IPS-NIHi11 (cell line): ENCODE results near the gene KLHDC4.
A peak's percentile ranks its signal among the peaks of the same experiment; 100 is the strongest.
"Not testable (repeated sequence)": the region's sequence is repeated elsewhere in the genome, so short reads cannot be mapped to it uniquely, and the experiment has no call there.

Experiments used
- DNase-seq: peaks from one replicate; pipeline ENCODE4 v3.0.0; 2012; ENCODE audit warnings: mixed read lengths, low spot score

Gene KLHDC4

DNA sequence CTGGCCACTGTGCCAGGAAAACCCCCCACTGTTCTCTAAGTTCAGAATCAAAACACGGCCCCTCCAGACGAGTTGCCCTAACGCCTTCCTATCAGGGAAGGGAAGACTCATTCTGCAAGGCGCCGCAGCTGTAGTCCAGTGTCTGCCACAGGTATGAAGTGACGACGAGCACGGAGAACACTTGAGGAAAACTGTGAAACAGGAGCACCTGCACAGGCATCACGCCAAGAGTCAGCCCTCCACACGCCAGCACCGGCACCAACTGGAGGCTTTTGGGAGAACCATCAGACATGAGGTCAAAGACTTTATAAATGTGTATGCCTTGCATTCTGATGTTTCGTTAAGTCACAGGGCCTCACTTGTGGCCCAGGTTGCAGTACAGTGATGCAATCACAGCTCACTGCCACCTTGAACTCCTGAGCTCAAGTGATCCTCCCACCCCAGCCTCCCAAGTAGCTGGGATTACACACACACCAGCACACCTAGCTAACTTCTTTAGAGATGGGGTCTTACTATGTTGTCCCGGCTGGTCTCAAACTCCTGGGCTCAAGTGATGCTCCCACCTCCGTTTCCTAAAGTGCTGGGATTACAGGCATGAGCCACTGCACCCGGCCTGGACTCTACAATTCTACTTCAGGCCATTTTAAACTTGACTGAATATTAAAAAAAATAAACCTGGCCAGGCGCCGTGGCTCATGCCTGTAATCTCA lies 22.9 kb downstream of the KLHDC4 start:
- DNase-seq = no peak

DNA sequence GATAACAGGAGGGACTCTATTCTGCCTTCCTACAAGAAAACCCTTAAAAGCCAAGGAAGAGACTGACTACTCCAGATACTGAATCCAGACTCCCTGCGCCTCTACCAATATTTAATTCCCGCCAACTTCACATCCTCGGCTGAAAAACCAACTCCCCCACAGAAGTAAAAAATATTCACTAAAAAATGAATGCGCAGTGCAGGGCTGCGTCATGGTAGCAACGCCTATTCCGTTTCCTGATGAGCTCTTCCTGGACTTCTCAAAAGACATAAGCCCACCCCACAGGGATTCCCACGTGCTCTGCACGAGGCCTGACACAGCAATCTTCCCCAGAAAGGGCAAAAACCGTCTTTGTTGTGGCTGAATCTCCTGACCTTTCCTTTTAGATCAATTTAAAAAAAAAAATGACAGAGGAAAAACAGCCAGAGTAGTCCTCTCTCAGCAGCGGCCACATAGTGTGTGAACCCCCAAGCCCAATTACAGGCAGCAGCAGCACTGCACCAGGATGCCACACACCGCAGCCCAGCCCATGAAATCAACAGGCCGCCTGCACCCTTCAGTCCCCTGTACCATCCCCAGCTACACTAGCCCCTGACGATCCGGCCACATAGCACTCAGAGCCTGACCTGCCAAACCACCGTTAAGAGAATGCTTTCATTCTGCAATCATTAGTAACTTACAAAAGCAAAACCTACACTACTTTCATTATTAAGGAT lies 23.9 kb downstream of the KLHDC4 start:
- no peak for DNase-seq

DNA sequence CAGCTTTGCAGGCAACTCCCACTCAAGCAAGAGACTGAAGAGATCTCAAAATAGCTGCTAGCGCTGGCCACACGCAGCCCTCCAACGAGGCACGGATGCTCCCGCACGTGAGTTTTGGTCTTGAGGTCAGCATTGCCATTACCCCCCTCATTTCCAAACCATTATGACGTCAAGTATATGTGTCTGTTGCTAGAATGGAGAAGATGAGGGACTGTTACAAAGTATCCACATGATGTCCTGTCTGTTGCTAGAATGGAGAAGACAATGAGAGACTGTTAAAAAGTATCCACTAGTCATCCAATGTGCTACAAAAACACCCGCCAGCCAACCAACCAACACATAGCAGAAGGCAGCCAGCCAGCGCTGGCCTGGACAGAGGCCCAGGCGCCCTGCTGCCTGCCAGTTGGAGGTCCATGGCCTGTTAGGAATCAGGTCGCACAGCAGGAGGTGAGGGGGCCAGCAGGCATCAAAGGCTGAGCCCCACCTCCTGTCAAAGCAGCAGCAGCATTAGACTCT lies 24.8 kb downstream of the KLHDC4 start:
- DNase-seq = no peak

DNA sequence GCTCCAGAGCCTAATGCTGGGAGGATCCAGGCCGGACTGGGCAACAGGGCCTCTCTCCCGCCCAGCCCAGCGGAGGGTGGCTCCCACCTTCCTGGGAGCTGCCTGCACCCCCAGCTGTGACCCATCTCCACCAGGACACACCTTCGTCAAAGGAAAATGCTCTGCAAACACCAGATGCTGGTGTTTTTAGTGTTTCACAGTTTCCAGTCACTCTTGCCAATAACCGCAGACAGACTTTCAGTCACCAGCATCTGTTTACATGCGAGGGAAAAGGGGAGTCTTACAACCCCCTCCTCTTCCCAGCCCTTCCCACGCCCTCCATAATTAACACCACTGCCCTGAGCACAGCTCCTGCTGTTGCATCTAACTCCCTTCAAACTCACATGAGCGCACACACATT lies 25.3 kb downstream of the KLHDC4 start:
- DNase-seq = no peak

DNA sequence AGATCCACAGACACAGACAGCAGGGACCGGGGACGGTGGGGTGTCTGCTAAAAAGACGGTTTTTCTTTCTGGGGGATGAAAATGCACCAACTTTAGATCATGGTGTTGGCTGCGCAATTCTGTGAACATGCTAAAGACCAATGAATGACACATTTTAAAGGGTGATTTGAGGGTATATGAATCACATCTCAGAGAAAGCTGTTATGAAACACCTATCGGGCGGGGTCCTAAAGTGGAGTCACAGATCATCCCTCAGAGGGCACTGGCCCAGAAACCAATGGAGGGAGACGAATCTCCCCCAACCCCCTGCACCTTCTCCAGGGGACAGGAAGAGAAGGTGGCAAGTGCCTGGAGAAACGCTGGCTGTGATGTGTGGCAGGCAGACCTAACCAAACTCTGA lies 26.0 kb downstream of the KLHDC4 start:
- no peak for DNase-seq

DNA sequence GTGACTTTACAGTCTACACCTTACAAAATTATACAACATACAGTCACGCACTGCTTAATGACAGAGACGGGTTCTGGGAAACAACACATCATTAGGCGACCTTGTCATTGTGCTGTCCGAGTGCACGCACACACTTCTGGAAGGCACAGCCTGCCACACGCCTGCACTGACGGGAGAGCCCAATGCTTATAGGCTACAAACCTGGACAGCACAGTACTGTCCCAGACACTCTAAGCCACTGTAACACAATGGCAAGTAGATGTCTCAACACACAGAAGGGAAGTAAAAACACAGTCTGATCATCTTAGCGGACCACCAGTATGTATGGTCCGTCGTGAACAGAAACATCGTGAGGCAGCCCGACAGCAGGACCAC lies 29.8 kb downstream of the KLHDC4 start:
- DNase-seq = no peak

DNA sequence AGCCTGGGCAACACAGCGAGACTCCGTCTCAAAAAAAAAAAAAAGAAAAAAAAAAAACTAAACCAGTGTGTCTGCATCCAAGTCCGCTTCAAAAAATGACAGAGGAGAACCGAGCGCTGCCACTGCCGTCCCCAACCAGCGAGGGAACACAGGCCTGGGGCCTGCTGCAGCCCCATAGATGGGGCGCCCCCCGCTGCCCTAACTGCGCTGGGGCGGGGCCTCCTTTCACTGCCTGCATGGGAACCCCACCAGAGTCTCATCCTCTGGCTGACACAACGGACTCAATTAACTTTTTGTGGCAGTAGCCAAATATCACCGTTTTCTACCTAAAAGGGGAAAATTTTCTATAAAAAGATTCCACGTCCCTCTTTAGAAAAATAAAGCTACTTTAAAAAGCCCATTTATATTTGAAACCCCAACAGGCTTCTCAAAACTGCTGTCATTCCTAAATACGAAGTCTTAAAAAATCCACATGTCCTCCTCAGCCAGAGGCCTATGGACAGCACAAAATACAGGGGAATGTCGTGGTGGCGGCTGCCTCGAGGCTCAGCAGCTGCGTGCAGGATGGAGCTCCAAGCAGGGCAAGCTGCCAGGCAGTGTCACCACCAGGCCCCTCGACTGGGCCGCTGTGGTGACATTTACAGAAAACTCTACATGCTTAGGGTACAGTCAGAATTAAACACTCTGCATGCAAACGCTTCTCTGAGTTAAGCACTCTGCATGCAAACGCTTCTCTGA lies 30.3 kb downstream of the KLHDC4 start:
- DNase-seq = no peak

DNA sequence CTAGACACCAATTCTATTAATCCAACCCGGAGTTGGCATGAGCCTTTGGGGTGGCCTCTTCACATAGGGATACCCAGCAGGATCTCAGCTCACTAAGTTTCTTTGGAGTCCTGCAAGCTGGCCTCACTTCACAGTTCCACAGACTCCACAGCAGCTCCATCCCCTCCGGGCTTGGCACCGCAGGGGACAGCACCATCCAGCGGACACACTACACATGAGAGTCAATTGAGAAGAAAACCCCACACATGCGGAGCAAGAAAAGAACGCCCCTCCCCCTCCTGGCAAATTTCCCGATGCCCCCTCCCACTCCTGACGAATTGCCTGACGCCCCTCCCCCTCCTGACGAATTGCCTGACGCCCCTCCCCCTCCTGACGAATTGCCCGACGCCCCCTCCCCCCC lies 31.1 kb downstream of the KLHDC4 start:
- peak; percentile 56 for DNase-seq

DNA sequence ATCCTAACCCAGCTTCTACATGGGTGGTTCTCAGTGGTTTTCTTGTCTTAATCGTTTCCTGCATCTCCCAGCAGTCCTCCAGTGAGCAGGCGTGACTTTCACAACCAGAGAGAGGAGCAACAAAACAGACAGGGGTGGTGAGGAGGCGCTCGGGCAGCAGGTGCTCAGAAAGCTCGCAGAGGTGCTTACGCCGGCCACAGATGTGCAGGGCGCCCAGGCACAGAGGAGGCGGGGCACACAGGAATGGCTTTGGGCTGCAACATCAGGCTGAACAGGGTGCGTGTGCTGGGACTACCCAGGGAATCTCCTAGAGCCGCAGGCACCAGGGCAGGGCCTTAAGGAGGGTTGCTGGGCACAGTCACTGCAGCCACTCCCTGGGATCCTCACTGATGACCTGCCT lies 32.6 kb downstream of the KLHDC4 start:
- DNase-seq = no peak

DNA sequence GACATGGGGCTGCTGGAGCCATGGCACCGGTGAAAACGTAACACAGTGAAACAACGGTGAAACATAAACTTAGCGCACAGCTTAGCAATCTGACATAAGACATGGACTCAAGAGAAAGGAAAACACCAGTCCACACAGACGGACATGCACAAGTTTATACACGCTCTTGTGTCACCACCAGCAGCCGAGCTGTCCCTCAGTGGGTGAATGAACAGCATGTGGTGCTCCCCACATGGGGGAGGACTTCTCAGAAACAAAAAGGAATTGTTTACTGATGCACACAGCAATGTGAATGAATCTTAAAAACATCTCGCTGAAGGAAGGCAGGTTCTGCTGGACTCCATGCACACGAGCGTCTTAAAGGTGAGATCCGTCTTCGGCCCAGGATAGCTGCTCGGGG lies 34.2 kb downstream of the KLHDC4 start:
- DNase-seq = no peak

DNA sequence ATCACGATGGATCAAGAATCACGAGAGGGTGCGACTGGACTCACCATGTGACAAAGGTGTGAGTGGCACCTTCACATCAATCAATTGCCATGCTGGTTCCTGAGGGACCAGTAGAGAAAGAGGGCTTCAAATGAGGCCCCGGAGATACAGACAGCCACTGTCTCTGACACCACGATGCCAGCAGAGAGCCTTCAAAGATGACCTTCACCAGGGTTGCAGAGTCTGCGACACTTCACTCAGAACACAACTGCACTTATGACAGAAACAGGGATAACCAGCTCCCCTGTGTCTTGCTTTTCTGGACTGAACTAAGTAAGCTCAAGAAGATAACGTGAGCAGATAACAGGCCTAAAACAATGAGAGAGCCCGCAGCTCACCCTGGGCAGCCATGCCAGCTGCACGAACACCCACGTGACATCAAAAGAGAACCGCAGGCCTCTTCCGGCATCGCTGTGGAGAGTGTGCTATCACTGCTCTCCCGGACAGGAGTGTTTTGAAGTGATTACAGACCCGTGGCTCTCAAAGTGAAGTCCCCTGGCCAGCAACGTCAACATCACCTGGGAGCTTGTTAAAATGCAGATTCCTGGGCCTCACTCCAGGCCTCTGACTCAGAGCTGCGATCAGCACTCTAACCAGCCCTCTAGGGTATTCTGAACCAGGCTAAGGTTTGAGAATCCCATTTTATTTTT lies 36.4 kb downstream of the KLHDC4 start:
- DNase-seq = no peak

DNA sequence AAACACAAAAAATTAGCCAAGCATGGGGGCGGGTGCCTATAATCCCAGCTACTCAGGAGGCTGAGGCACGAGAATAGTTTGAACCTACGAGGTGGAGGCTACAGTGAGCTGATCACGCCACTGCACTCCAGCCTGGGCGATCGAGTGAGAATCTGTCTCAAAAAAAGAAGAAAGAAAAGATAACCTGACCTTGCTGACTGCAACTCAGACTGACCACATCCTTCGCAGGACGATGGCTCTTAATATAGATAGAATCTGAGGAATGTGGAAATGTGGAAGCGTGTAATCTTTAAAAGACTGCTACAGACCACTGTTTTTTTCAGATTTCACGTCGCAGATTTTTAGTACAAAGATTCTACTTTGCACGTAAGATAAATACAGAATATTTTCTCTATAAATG lies 37.8 kb downstream of the KLHDC4 start:
- DNase-seq = no peak

DNA sequence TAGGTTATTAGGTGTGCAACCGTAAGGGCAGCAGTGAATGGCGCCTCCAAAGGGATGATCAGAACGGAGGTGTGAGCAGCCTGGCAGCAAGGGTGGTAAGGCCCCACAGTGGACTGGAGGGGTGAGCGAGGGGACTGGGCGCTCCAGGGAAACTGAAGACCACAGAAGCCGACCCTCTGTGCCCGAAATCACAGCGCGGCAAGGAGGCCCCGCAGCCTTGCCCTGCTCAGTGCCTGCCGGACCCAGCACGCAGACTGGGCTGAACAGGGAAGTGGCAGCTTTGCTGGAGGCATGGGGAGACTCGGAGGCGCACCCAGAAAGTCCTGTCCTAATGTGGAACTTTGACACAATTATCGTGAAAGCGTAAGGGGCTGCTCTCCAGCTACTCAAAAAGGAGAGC lies 38.4 kb downstream of the KLHDC4 start:
- no peak for DNase-seq

DNA sequence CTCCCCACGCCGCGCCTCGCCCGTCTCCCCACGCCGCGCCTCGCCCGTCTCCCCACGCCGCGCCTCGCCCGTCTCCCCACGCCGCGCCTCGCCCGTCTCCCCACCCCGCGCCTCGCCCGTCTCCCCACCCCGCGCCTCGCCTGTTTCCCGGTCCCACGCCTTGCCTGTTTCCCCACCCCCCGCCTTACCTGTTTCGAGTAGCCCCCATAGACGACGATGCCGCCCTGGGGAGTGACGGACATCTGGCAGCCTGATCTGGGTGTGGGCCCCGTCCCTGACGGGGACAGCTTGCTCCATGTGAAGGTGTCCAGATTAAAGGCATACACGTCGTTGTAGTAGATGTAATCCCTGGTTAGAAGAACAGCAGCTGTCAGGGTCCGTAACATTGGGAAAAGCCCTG lies 39.2 kb downstream of the KLHDC4 start:
- DNase-seq = not testable (repeated sequence)

DNA sequence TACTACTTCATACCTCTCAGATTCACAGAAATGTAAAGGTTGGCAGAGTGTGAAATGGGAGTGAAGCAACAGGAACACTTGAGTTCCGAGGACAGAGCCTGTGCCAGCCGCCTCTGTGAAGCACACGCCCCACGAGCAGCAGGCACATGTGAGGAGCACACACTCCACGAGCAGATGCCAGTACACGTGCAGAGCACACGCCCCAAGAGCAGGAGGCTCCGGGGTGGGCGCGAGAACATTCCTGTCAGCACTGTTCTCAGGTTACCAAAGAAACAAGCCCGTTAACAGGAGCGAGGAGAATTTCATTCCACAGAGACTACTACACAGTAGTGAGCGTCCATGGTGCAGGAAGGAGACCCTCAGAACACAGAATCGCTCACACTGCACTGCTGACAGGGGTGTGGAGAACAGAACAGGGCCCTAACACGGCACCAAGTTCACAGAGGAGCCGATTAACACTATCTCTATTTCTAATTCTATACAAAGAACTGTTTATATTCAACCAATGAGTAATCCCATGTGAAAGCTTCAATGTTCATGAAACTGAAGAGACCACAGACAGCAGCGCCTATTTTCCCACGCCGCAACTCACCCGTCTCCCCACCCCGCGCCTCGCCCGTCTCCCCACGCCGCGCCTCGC lies 40.1 kb downstream of the KLHDC4 start:
- no peak for DNase-seq

DNA sequence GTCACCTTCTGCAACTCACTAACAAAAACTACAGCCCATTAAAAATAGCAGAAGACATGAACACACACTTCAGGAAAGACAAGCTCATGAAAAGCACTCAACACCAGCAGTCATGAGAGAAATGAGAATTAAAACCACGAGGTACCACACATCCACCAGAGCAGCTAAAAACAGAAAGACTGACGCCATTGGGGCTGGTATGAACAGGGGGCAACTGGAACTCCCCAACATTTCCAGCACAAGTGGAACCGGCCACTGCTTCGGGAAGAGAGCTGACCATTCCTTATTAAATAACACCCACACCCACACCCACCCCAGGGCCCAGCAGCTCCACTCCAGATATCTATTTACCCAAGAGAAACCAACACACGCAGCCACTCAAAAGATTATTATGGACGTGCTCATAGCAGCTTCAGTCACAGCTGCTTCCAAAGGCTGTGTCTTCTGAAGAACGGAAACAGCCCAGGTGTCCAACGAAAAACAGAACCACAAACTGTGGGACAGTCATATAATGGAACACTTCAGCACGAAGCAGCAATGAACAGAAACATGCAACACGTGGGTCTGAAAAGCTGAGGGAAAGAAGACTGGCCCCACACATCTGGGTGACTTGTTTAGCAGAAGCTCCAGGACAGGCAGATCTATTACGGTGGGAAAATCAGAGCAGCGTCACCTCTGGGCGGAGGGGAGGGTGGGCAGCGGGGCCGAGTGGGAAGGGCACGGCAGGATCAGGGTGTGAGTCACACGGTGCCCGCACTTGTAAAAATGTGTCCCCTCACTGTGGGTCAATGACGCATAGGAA lies 41.1 kb downstream of the KLHDC4 start:
- DNase-seq = no peak

DNA sequence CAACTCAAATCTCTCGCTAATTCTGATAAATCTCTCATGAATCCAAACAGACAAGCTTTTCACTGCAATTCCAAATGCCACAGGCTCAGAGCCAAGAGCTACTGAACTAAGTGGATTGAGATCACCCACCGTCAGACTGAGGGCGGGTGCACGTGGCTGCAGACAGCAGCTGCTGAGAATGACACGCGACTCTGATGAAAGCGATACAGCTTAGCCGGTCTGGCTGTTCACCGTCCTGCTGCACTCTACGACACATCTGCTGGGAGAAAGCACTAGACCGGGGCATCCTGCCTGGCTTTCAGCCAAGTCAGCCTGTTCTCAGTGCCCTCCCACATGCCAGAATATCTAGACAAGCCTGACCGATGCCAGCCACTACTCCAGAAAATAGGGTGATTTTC lies 42.6 kb downstream of the KLHDC4 start:
- DNase-seq = peak; percentile 72

DNA sequence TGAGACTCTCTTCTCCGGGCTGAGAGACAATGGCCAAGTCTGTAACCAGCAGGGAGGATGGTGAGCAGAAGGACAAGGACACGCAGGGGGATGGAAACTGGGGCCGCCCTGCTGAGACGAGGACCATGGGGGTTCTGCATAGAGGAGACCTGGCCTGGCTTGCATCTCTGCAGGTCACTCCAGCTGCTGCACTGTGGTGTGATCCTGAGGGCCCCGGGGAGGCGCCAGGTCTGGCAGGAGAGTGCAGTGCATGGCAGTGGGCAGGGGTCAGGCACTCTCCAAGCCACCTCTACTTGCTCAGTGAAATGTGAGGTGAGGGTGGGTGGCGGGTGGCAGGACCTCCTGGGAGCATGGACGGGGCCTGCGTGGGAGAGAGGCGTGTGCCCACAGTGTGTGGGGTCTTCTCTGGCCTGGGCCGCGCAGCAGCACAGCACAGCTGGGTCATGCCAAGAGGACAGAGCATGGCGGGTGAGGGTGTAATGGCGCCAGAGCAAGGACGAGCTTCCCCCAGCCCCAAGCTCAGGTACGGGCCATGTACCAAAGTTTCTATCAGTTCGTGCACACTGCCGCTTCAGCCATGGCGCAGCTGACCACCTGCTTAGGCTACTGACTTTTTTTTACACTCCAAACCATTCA lies 43.1 kb downstream of the KLHDC4 start:
- DNase-seq = no peak

DNA sequence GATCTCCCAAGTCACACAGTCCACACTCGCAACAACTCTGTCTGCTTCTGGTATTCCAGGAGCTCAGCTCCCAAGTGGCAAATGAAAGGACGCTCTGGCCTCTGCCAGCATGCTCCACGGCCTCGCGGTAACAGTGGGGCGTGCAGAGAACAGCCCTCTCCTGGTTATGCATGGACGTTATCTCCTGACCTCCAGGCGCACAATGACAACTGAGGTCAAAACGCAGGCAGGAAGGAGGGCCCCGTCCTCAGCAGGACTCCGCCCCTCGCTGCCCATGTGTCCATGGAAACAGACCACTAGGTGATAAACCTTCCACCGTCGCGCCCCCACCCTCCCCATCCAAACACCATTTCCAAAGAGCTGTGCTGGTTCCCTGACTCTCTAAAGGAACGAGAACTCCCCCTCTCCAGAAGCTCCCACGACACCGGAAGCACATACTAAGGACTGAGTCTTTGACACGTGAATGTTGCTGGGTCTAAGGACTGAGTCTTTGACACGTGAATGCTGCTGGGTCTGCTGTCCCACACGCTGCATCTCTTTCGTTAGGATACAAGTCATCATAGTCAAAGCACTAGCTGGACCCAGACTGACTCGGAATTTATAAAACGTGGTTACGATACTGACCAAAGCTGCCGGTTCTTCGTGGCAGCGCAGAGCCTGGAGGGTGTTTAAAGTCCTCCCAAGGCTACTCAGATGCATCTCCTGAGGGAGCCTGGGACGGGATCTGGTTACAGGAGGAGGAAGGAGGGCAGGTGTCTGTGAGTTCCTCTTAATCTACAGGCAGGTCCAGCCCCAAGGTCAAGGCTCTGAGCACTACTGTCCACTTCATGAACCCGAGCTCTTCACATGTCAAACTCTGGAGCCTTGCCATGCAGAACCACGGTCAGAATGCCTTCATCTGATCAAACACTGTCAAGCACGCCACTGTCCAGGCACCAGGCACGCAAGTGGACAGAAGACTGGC lies 43.9 kb downstream of the KLHDC4 start:
- no peak for DNase-seq
